HG03064 (cell line): ENCODE measurements around the gene WASHC4.
"Not testable (repeated sequence)": the region's sequence is repeated elsewhere in the genome, so short reads cannot be mapped to it uniquely, and the experiment has no call there.

Experiments used
- ATAC-seq: cut with Tn5 transposase; IDR thresholded peaks from one replicate; pipeline ENCODE4 v1.9.1; 2021; ENCODE audit warnings: low read depth; ENCODE audit not compliant: unreplicated experiment

Gene WASHC4

DNA sequence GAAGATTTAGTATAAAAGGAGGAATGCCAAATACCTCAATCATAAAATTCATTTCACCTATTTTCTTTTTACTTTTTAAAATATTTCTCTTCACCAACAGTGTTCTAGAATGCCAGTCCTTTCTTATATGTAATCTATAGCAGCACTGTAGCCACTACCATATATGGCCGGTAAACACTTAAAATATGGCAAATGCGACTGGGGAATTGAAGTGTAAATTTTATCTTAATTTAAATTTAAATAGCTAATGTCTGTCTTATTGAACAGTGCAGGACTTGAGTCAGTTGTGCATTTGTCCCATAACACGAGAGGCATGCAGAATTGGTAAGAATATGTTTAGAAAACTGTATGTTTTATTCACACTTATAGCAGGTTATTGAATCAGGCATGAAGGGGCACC is 50.1 kb downstream of the WASHC4 start:
- ATAC-seq, result no peak

DNA sequence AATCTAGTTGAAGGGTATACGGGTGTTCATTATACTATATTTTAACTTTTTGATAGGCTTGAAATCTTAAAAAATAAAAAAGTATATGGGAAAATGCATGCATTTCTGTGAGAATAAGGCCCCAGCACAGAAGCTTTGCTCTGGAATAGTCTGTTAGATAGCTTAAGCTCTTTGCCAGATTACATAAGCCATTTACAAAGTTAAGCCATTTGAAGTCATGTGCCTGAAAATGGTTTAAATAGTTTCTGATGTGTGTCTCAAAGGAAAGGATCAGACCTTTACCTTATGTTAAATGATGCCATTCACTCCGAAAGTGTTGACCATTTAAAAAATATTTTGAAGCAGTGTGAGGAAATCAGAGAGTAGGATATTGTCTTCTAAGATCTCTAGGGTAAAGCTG is 51.3 kb downstream of the WASHC4 start:
- no peak for ATAC-seq

- no peak for ATAC-seq
Observed at GRCh38 chr12:105162174-105162573, 54.6 kb downstream of the WASHC4 start.

DNA sequence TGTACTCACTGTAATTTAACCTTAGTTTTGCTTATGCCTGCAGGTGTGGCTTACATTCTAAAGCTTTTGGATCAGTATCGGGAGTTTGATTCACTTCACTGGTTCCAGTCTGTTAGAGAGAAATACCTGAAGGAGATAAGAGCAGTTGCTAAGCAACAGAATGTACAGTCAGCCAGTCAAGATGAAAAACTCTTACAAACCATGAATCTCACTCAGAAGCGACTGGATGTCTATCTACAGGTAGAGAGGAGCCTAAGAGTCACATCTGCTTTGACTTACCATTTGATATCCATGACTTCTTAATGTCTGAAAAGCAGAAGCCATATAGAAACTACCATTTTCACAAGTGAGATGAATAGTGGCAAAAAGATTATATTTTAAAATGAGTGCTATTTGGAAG is 56.5 kb downstream of the WASHC4 start:
- ATAC-seq, result no peak

DNA sequence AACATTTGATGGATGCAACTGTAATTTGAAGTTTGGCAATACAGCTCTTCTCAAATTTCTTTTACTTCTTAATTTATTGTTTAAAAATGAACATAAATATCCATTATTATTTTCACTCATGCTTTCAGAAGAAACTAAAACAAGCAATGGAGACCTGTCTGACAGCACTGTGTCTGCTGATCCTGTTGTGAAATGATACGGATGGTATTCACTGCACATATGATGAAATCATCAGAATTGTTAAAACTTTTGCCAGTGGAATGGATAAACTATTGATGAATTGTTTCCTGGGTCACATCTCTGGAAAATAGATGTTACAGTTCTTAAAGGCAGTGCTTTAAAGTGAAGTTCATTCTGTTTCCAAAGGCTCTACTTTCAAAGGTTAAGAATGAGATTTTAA is 59.2 kb downstream of the WASHC4 start:
- ATAC-seq, result no peak

DNA sequence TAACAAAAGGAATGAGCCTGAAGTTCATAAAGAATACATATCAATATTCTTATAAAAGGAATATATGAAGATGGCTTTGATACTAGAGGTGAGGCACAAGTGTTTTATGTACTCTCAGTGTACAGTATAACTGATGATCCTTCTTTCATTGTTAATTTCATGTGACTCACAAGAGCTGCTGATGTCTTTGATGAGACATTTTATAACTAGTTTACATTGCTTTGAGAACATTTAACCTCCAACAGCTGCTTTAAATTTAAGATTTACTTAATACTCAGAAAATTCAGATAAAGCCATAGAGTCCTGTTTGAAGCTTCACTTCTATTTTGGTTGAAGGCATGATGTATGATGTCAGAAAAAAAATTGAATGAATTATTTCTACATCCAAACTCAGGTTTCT is 59.8 kb downstream of the WASHC4 start:
- ATAC-seq, result no peak

- ATAC-seq, result no peak
Observed at GRCh38 chr12:105168006-105168405, 60.5 kb downstream of the WASHC4 start.

GRCh38 chr12:105170139-105170538 is 62.6 kb downstream of the WASHC4 start:
- ATAC-seq, result no peak

DNA sequence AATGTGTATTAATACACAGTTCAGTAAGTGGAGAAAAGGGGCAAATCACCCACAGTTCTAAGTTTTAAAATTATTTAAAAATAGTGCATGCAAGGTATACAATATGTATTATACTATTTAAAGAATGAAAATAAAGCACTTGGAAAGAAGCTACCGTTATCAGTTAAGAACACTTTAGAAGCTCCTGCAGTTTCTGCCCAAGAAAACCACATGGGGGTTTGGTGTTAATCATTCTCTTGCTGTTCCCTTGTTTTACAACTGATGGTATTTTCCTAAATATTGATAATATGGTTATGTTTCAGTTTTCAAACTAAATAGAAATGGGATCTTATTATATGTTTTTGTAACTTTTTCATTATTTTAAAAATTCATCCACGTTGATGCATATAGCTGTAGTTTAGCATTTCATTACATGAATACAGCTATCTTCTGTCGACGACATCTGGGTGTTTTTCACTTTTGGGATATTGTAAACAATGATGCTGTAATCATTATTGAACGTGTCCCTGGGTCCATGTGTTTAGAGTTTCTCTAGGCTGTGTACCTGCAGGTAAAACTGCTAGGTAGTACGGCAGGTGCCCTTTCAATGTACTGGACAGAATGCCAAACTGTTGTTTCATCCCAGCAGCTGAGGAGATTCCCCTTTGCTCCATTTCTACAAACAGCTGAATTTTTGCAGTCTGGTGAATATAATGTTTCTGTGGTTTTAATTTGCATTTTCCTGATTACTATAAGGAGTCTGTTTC is 64.3 kb downstream of the WASHC4 start:
- no peak for ATAC-seq

DNA sequence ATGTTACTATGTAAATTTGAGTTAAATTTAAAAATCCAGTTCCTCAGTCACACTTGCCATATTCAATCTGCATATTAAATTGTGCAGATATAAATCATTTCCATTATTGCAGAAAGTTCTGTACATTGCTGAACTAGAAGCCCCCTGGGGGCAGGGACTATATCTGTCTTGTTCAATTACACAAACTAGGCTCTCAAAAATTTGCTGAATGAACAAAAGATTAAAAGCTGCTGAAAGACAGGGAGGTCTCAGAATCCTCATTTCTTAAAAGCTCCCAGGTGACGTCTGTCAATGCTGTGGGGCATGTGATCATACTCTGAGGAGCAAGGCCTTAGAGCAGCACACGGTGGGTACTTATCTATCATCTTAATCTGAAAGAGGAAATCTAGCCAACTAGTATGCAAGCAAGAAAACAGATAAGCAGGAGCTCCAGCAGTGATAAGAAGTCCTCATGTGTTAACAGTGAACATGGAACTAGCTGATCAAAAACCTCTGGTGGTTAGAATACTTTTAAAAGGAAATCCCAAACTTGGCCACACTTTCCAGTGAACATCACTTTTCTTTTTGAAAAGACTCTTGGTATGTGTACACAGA is 68.0 kb downstream of the WASHC4 start:
- no peak for ATAC-seq

DNA sequence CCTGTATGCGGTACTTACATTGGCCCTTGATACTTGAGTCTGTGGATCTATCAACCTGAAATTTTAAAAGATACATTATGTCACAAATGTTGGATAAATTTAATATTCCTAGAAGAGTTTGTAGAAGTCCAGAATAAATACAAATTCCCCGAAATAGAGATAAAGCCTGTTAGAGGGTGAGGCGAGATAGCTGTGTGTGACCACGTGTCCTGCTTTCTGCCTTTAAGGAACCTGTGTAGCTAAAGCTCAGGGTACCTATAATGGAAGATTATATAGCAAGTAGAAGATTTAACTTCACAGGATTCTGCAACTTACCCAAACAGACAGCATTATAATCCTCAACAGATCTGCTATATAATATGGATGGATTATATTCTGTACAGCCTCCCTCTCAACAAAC is 69.7 kb downstream of the WASHC4 start:
- ATAC-seq, result no peak

GRCh38 chr12:105179114-105179513 is 71.6 kb downstream of the WASHC4 start:
- ATAC-seq, result not testable (repeated sequence)

DNA sequence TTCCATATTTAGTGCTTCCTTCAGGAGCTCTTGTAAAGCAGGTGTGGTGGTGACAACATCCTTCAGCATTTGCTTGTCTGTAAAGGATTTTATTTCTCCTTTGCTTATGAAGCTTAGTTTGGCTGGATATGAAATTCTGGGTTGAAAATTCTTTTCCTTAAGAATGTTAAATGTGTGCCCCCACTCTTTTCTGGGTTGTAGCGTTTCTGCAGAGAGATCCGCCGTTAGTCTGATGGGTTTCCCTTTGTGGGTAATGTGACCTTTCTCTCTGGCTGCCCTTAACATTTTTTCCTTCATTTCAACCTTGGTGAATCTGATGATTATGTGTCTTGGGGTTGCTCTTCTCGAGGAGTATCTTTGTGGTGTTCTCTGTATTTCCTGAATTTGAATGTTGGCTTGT is 75.9 kb downstream of the WASHC4 start:
- ATAC-seq, result not testable (repeated sequence)

- ATAC-seq, result not testable (repeated sequence)
Observed at GRCh38 chr12:105183976-105184375, 76.4 kb downstream of the WASHC4 start.

DNA sequence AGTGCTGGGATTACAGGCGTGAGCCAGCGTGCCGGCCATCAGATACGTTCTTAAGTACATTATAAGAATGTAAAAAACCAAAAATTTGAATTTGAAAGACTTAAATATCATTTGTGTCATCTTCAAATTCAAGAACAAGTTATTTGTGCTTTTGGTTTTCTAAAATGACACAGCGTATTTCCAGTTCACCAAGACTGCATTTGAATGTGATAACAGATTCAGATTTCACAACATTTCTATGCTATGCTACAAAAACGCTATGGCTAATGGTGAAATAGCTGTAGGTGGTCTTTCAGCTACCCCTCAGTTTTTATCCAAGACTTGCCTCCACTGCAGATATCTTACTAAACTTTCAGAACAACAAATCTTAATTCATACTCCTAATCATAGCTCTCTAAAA is 81.8 kb downstream of the WASHC4 start:
- no peak for ATAC-seq

DNA sequence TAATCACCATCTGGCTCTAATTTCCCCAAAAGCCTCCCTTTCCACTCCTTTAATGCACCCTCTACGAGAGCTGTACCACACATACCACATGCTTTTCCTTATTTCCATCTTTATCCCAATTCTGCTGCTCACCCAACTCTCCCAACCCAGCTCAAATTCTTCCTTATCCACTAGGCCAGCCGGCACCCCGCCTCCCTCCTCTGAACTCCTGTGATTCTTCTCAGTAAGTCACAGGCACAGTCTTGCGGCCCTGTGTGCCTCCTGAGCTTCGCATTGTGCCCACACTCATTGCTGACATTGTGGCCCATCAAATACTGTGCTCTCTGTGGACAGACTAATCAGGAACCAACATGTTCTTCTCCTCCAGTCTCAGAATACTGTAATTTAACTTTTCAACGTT is 83.0 kb downstream of the WASHC4 start:
- ATAC-seq, result no peak

GRCh38 chr12:105192624-105193225 is 85.2 kb downstream of the WASHC4 start:
- no peak for ATAC-seq

- ATAC-seq, result no peak
Observed at GRCh38 chr12:105194947-105195346, 87.4 kb downstream of the WASHC4 start.

GRCh38 chr12:105196090-105196489 is 88.6 kb downstream of the WASHC4 start:
- no peak for ATAC-seq

GRCh38 chr12:105198961-105199360 is 91.4 kb downstream of the WASHC4 start:
- no peak for ATAC-seq

- no peak for ATAC-seq
Observed at GRCh38 chr12:105200385-105200784, 92.9 kb downstream of the WASHC4 start.

DNA sequence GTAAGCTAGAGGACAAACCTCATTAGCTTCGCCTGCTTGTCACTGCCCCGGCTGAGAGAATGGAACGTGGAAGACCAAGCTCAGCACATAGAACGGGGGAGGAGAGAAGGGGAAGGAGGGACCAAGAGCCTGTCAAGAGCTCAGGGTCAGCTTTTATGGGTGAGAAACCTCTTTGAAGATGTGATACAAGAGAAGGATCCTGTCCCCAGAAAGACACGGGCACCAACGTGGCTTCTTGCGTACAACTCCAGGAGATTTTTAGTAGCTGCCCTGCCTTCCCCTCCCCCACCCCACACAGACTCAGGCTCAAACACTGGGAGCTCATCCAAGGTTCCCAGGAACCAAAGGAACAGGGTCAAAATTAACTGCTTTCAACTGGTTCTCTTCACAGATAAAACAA is 93.8 kb downstream of the WASHC4 start:
- ATAC-seq, result no peak
